ENCODE results near the gene ATXN1.
"Not testable (repeated sequence)": the region's sequence is repeated elsewhere in the genome, so short reads cannot be mapped to it uniquely, and the experiment has no call there.

Gene ATXN1

GRCh38 chr6:16473908-16474771 is 287.1 kb downstream of the ATXN1 start:
- DNase-seq (ENCODE audit: low spot score), result no peak

- DNase-seq (ENCODE audit: low spot score), result no peak
Measured at GRCh38 chr6:16473184-16473907, 287.9 kb downstream of the ATXN1 start.

GRCh38 chr6:16472349-16473069 is 288.8 kb downstream of the ATXN1 start:
- no peak for DNase-seq (ENCODE audit: low spot score)

GRCh38 chr6:16471910-16472297 is 289.4 kb downstream of the ATXN1 start:
- DNase-seq (ENCODE audit: low spot score), result no peak

- no peak for DNase-seq (ENCODE audit: low spot score)
Measured at GRCh38 chr6:16471222-16471909, 289.9 kb downstream of the ATXN1 start.

- no peak for DNase-seq (ENCODE audit: low spot score)
Measured at GRCh38 chr6:16470502-16471221, 290.6 kb downstream of the ATXN1 start.

- no peak for DNase-seq (ENCODE audit: low spot score)
Measured at GRCh38 chr6:16468991-16469615, 292.2 kb downstream of the ATXN1 start.

- DNase-seq (ENCODE audit: low spot score), result no peak
Measured at GRCh38 chr6:16466800-16467553, 294.3 kb downstream of the ATXN1 start.

- no peak for DNase-seq (ENCODE audit: low spot score)
Measured at GRCh38 chr6:16464045-16464444, 297.2 kb downstream of the ATXN1 start.

GRCh38 chr6:16463246-16463645 is 298.0 kb downstream of the ATXN1 start:
- DNase-seq (ENCODE audit: low spot score), result not testable (repeated sequence)

- DNase-seq (ENCODE audit: low spot score), result no peak
Measured at GRCh38 chr6:16461491-16461890, 299.8 kb downstream of the ATXN1 start.

GRCh38 chr6:16459472-16459871 is 301.8 kb downstream of the ATXN1 start:
- DNase-seq (ENCODE audit: low spot score), result not testable (repeated sequence)

GRCh38 chr6:16452348-16452747 is 308.9 kb downstream of the ATXN1 start:
- no peak for DNase-seq (ENCODE audit: low spot score)

- DNase-seq (ENCODE audit: low spot score), result no peak
Measured at GRCh38 chr6:16450821-16451220, 310.4 kb downstream of the ATXN1 start.

- DNase-seq (ENCODE audit: low spot score), result no peak
Measured at GRCh38 chr6:16450285-16450684, 311.0 kb downstream of the ATXN1 start.

GRCh38 chr6:16446273-16446672 is 315.0 kb downstream of the ATXN1 start:
- DNase-seq (ENCODE audit: low spot score), result no peak

- DNase-seq (ENCODE audit: low spot score), result no peak
Measured at GRCh38 chr6:16442031-16442430, 319.2 kb downstream of the ATXN1 start.

- no peak for DNase-seq (ENCODE audit: low spot score)
Measured at GRCh38 chr6:16441262-16441661, 320.0 kb downstream of the ATXN1 start.

GRCh38 chr6:16440636-16441212 is 320.5 kb downstream of the ATXN1 start:
- no peak for DNase-seq (ENCODE audit: low spot score)

All from Ammon's horn (tissue), 1 donor.